Right lobe of liver (tissue), 6 donors: Measurements from ENCODE around the gene HNRNPH2. TPM values are rescaled to one million over a fixed set of nuclear protein-coding genes. Genes with fewer than 3 reads are reported as not detected.

Experiments used
- ATAC-seq, 4 donors: fragments of 200-7000 bp; cut with Tn5 transposase; one replicate each; pipeline ENCODE4 v1.9.1; 2020; ENCODE audit warnings: mild to moderate bottlenecking in 4 of 4, moderate library complexity in 4 of 4
- DNase-seq, 3 donors: peaks; one replicate each; pipeline ENCODE4 v3.0.0-alpha.2; 2020
- H3K27ac ChIP-seq, 3 donors: fragments of 200-600 bp; one replicate each; pipeline ENCODE4 v1.8.0; 2022
- H3K27me3 ChIP-seq, 2 donors: fragments of 200-600 bp; one replicate each; pipeline ENCODE4 v1.8.0; 2022
- H3K36me3 ChIP-seq, 4 donors: fragments of 200-600 bp; sonication (generic) in 1 of 4; one replicate each; pipeline versions ENCODE4 v1.5.1 to v1.8.0; 2017 to 2022; ENCODE audit warnings: control low read depth in 1 of 4
- H3K4me1 ChIP-seq, 4 donors: fragments of 200-600 bp; sonication (generic) in 1 of 4; one replicate each; pipeline versions ENCODE4 v1.5.1 to v1.8.0; 2017 to 2022; ENCODE audit warnings: control low read depth in 1 of 4
- H3K4me3 ChIP-seq, 3 donors: fragments of 200-600 bp; one replicate each; pipeline ENCODE4 v1.8.0; 2022
- H3K9me3 ChIP-seq, 4 donors: fragments of 200-600 bp; sonication (generic) in 1 of 4; one replicate each; pipeline versions ENCODE4 v1.5.1 to v1.8.0; 2017 to 2022; ENCODE audit warnings: control low read depth in 1 of 4
- POLR2A ChIP-seq: fragments of 450-650 bp; IDR thresholded peaks from one replicate; pipeline ENCODE4 v1.6.1; 2017; ENCODE audit warnings: antibody characterized with exemption, mild to moderate bottlenecking
- WGBS: methylation state at CpG from one replicate; pipeline ENCODE4 v1.1.6; 2018; ENCODE audit warnings: low coverage, low lambda C conversion rate; ENCODE audit not compliant: insufficient coverage; ENCODE audit errors: missing lambda C conversion rate; 5-methylcytosine and 5-hydroxymethylcytosine counted together
- intact Hi-C, 2 donors: fragments of 100-400 bp; cut with DNase I; formaldehyde crosslinking; loops; one replicate each; pipeline versions ENCODE4 v1.11.2 to v1.14.1; 2022
- total RNA-seq, 6 experiments: library from RNA; depleted of rRNA in 2 of 6; stranded (reverse); fragments of >200 nt in 2 of 6; fragmentation: NEBNext Ultra II Directional in 3 of 6; extraction: Animal tissue kit (Norgen Biotek cat#: 25700) in 3 of 6; gene quantifications; one replicate each; pipeline versions ENCODE4 v1.1.0 to v1.2.4, GENCODE V29; 2016 to 2023
- TF ChIP-seq, protein P1 (sequence below), 4 donors: fragments of 200-600 bp in 3 of 4; fragments of 450-650 bp in 1 of 4; IDR thresholded peaks; one replicate each; pipeline versions ENCODE4 v1.5.1 to v1.8.0; 2016 to 2022; ENCODE audit warnings: antibody characterized with exemption in 4 of 4, mild to moderate bottlenecking in 2 of 4
- donor health status: DM: no; HTN: yes; CAD: no.
- donor health status: DM: no; HTN: no; CAD: no.
- donor health status: DM: no; HTN: no; CAD: no.
- donor health status: DM: no; HTN: yes; CAD: no.
- donor health status: DM: no; HTN: yes; CAD: no.

The HNRNPH2 gene
- total RNA-seq, 6 experiments from 2014 or later: 19.5 to 38.2 (median 31.1) TPM

- TF ChIP-seq, protein P1, sequence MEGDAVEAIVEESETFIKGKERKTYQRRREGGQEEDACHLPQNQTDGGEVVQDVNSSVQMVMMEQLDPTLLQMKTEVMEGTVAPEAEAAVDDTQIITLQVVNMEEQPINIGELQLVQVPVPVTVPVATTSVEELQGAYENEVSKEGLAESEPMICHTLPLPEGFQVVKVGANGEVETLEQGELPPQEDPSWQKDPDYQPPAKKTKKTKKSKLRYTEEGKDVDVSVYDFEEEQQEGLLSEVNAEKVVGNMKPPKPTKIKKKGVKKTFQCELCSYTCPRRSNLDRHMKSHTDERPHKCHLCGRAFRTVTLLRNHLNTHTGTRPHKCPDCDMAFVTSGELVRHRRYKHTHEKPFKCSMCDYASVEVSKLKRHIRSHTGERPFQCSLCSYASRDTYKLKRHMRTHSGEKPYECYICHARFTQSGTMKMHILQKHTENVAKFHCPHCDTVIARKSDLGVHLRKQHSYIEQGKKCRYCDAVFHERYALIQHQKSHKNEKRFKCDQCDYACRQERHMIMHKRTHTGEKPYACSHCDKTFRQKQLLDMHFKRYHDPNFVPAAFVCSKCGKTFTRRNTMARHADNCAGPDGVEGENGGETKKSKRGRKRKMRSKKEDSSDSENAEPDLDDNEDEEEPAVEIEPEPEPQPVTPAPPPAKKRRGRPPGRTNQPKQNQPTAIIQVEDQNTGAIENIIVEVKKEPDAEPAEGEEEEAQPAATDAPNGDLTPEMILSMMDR (IDR thresholded peaks at IDR 0.05): no peak
- no peak for TF ChIP-seq POLR2A
- no peak overlapping the region for H3K4me3 ChIP-seq
- no peak overlapping the region for H3K27ac ChIP-seq
- ATAC-seq: no peak
- H3K9me3 ChIP-seq: no peaks in the 10 kb centered on the region
- DNase-seq: no peak
- H3K27me3 ChIP-seq: no peaks in the 10 kb centered on the region
- no peaks in the 10 kb centered on the region for H3K36me3 ChIP-seq
- no peaks in the 10 kb centered on the region for H3K4me1 ChIP-seq
- intact Hi-C loops: no loop called here
Observed at GRCh38 chrX:101362757-101363156, 45.3 kb upstream of the HNRNPH2 start.

GRCh38 chrX:101365301-101365795 is 42.7 kb upstream of the HNRNPH2 start:
- Histone ChIP-seq H3K36me3 (no peaks in the 10 kb centered on the region), H3K4me1 (no peaks in the 10 kb centered on the region), H3K27ac (no peak overlapping the region), H3K9me3 (no peaks in the 10 kb centered on the region), H3K4me3 (no peak overlapping the region), H3K27me3 (no peaks in the 10 kb centered on the region)
- ATAC-seq: no peak
- intact Hi-C loops: no loop called here
- 100% methylated on average over 1 of the region's 1 CpG for WGBS
- no peak for TF ChIP-seq POLR2A
- TF ChIP-seq, protein P1 (IDR thresholded peaks at IDR 0.05): no peak
- no peak for DNase-seq

DNA sequence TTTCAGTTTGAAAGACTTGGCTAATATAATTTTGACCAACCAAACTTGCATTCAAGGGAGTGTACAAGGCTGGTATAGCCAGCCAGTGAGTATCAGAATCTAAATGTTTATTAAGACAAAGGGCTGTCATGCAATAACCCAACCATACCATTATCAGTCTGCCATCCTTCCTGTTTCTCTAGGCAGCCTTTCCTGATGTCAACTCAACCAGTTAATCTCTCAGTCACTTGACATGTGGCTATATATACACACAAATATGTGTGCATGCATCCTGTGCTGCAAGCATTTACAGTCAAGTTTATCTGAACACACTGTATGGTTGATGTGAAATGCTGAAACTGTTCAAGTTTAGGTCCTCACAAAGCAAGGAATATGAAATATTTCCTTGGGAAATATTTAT is 39.2 kb upstream of the HNRNPH2 start:
- intact Hi-C loops: no loop called here
- H3K36me3 ChIP-seq: no peaks in the 10 kb centered on the region

GRCh38 chrX:101369687-101370086 is 38.3 kb upstream of the HNRNPH2 start:
- ATAC-seq (no peak), DNase-seq (no peak)
- Histone ChIP-seq H3K27ac (no peak overlapping the region), H3K9me3 (no peaks in the 10 kb centered on the region), H3K4me3 (no peak overlapping the region), H3K36me3 (no peaks in the 10 kb centered on the region), H3K4me1 (no peaks in the 10 kb centered on the region), H3K27me3 (peaks cover 0 to 4% of the 10 kb centered on the region in 2 donors)
- TF ChIP-seq, protein P1 (IDR thresholded peaks at IDR 0.05): no peak
- TF ChIP-seq POLR2A: no peak
- WGBS: 44% methylated on average over 6 of the region's 6 CpGs
- intact Hi-C loops: no loop called here

More for the DNA sequence above, 39.2 kb upstream of the HNRNPH2 start:
- Histone ChIP-seq H3K27me3 (peaks cover 0 to 4% of the 10 kb centered on the region in 2 donors), H3K4me3 (no peak overlapping the region), H3K4me1 (no peaks in the 10 kb centered on the region), H3K9me3 (no peaks in the 10 kb centered on the region), H3K27ac (no peak overlapping the region)
- TF ChIP-seq, protein P1 (IDR thresholded peaks at IDR 0.05): no peak
- no peak for TF ChIP-seq POLR2A
- DNase-seq: no peak
- no peak for ATAC-seq

GRCh38 chrX:101370888-101371504 is 37.0 kb upstream of the HNRNPH2 start:
- WGBS: 41% methylated on average over 3 of the region's 3 CpGs
- no peaks in the 10 kb centered on the region for H3K36me3 ChIP-seq
- TF ChIP-seq, protein P1 (IDR thresholded peaks at IDR 0.05): no peak
- TF ChIP-seq POLR2A: no peak
- ATAC-seq (no peak), DNase-seq (no peak)
- no peaks in the 10 kb centered on the region for H3K4me1 ChIP-seq
- no peak overlapping the region for H3K4me3 ChIP-seq
- intact Hi-C loops: no loop called here
- H3K27me3 ChIP-seq: peaks cover 0 to 4% of the 10 kb centered on the region in 2 donors
- H3K9me3 ChIP-seq: no peaks in the 10 kb centered on the region
- no peak overlapping the region for H3K27ac ChIP-seq
